H1 (cell line): ENCODE data around the gene BOLA2B. TPM values are rescaled to one million over a fixed set of nuclear protein-coding genes. Genes with fewer than 3 reads are reported as not detected.

Experiments
- CHD1 ChIP-seq: IDR thresholded peaks from 2 replicates; pipeline ENCODE4 v1.6.1; 2012; ENCODE audit warnings: low read depth, low read length, improper control_type of control experiment
- CTCF ChIP-seq, 3 experiments: IDR thresholded peaks; 1 replicate in 2 of 3; 2 replicates in 1 of 3; pipeline versions ENCODE4 v1.5.1 to v1.6.1; 2011; ENCODE audit warnings: low read length in 3 of 3, mild to moderate bottlenecking in 3 of 3, inconsistent platforms in 2 of 3, low read depth in 1 of 3, moderate library complexity in 1 of 3; ENCODE audit not compliant: insufficient read depth in 1 of 3; ENCODE audit errors: control extremely low read depth in 1 of 3
- RAD21 ChIP-seq, 2 experiments: IDR thresholded peaks in 1 of 2; conservative IDR thresholded peaks in 1 of 2; 2 replicates each; pipeline ENCODE4 v1.6.1; 2011; ENCODE audit warnings: low read depth in 2 of 2, low read length in 2 of 2, improper control_type of control experiment in 1 of 2, inconsistent platforms in 1 of 2, mild to moderate bottlenecking in 1 of 2, moderate library complexity in 1 of 2
- polyA plus RNA-seq, 7 experiments: library from polyadenylated mRNA; depleted of rRNA in 3 of 7; stranded (reverse) in 5 of 7; unstranded in 2 of 7; fragments of >200 nt in 5 of 7; fragments of 200-250 nt in 2 of 7; gene quantifications; 1 replicate in 5 of 7; 2 replicates in 1 of 7; 4 replicates in 1 of 7; pipeline versions ENCODE4 v1.2.1 to v1.2.3, GENCODE V29; 2011 to 2013; ENCODE audit warnings: missing spikeins in 2 of 7, mixed read lengths in 2 of 7
- total RNA-seq: library from RNA; stranded (reverse); fragmentation: NEBNext Ultra II Directional; extraction: Animal tissue kit (Norgen Biotek cat#: 25700); gene quantifications from 2 replicates; pipeline ENCODE4 v1.2.1, GENCODE V29; 2021

BOLA2B gene
- total and polyA plus RNA-seq, 2 of the 8 experiments (the other 6 are each of a cell fraction or from before 2014, with no cell fraction given): 208 to 872 TPM

GRCh38 chr16:30186782-30187555 is 6.5 kb downstream of the BOLA2B start (continued):
- TF ChIP-seq CTCF (IDR thresholded peaks at IDR 0.05; ENCODE audit: control extremely low read depth in 1 of 3, insufficient read depth in 1 of 3, low read depth in 1 of 3, low read length in 3 of 3) (peak; percentile 76 to 90 (median 90)), RAD21 (IDR thresholded peaks at IDR 0.05 in 1 of 2, conservative IDR thresholded peaks at IDR 0.05 in 1 of 2; ENCODE audit: low read depth in 2 of 2, low read length in 2 of 2) (peak; percentile 54 to 66), CHD1 (no peak)
